GM19372 (cell line): ENCODE measurements around the gene KRT80.

ENCODE experiments used
- ATAC-seq: cut with Tn5 transposase; IDR thresholded peaks from one replicate; pipeline ENCODE4 v1.9.1; 2021; ENCODE audit warnings: mild to moderate bottlenecking, low read depth, moderate library complexity; ENCODE audit not compliant: unreplicated experiment

The KRT80 gene

GRCh38 chr12:52144512-52145227 lies 47.1 kb downstream of the KRT80 start:
- ATAC-seq = no peak

GRCh38 chr12:52142431-52142830 lies 49.4 kb downstream of the KRT80 start:
- no peak for ATAC-seq

GRCh38 chr12:52141875-52142274 lies 49.9 kb downstream of the KRT80 start:
- ATAC-seq = no peak

- no peak for ATAC-seq
Measured at GRCh38 chr12:52141306-52141705, 50.5 kb downstream of the KRT80 start.

- no peak for ATAC-seq
Measured at GRCh38 chr12:52139579-52140062, 52.2 kb downstream of the KRT80 start.

- no peak for ATAC-seq
Measured at GRCh38 chr12:52139147-52139546, 52.7 kb downstream of the KRT80 start.

- ATAC-seq = no peak
Measured at GRCh38 chr12:52137746-52138145, 54.1 kb downstream of the KRT80 start.

GRCh38 chr12:52132754-52133161 lies 59.1 kb downstream of the KRT80 start:
- no peak for ATAC-seq

- ATAC-seq = no peak
Measured at GRCh38 chr12:52130711-52131110, 61.1 kb downstream of the KRT80 start.

GRCh38 chr12:52127683-52128450 lies 63.9 kb downstream of the KRT80 start:
- ATAC-seq = no peak

GRCh38 chr12:52126605-52127578 lies 64.9 kb downstream of the KRT80 start:
- ATAC-seq = no peak

GRCh38 chr12:52126050-52126604 lies 65.7 kb downstream of the KRT80 start:
- no peak for ATAC-seq

- ATAC-seq = no peak
Measured at GRCh38 chr12:52125476-52125900, 66.3 kb downstream of the KRT80 start.

- no peak for ATAC-seq
Measured at GRCh38 chr12:52123487-52124186, 68.2 kb downstream of the KRT80 start.

- ATAC-seq = no peak
Measured at GRCh38 chr12:52122904-52123303, 68.9 kb downstream of the KRT80 start.

GRCh38 chr12:52122540-52122871 lies 69.3 kb downstream of the KRT80 start:
- no peak for ATAC-seq

- no peak for ATAC-seq
Measured at GRCh38 chr12:52121824-52122539, 69.8 kb downstream of the KRT80 start.

- ATAC-seq = no peak
Measured at GRCh38 chr12:52120951-52121823, 70.6 kb downstream of the KRT80 start.
